ENCODE results near the gene ZEB2. TPM values are rescaled to one million over a fixed set of nuclear protein-coding genes. Genes with fewer than 3 reads are reported as not detected.

The ZEB2 gene
- total RNA-seq, 4 donors from 2014 or later, result 187 to 346 (median 266) TPM

DNA sequence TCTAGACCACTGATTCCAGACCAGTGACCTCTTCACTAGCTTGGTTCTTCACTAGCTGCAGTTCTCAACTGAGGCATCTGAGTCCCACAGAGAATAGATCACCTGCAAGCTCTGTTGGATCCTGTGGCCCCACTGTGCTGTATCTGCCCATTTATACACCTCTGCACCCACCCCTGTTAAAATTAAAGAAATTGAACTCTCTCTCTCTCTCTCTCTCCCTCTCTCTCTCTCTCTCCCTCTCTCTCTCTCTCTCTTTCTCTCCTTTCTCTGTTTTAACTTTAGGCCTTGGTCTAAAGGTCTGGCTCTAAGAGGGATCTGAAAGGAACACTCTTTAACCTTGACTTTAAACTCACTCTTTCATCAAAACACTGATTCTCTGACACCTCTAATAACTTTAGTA is 150.5 kb downstream of the ZEB2 start:
- TF ChIP-seq, protein P1, sequence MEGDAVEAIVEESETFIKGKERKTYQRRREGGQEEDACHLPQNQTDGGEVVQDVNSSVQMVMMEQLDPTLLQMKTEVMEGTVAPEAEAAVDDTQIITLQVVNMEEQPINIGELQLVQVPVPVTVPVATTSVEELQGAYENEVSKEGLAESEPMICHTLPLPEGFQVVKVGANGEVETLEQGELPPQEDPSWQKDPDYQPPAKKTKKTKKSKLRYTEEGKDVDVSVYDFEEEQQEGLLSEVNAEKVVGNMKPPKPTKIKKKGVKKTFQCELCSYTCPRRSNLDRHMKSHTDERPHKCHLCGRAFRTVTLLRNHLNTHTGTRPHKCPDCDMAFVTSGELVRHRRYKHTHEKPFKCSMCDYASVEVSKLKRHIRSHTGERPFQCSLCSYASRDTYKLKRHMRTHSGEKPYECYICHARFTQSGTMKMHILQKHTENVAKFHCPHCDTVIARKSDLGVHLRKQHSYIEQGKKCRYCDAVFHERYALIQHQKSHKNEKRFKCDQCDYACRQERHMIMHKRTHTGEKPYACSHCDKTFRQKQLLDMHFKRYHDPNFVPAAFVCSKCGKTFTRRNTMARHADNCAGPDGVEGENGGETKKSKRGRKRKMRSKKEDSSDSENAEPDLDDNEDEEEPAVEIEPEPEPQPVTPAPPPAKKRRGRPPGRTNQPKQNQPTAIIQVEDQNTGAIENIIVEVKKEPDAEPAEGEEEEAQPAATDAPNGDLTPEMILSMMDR (IDR thresholded peaks at IDR 0.05; ENCODE audit: low read depth), result no peak

GRCh38 chr2:144366825-144367429 is 153.0 kb downstream of the ZEB2 start:
- TF ChIP-seq, protein P1 (IDR thresholded peaks at IDR 0.05; ENCODE audit: low read depth), result no peak

GRCh38 chr2:144364944-144365738 is 154.8 kb downstream of the ZEB2 start:
- TF ChIP-seq, protein P1 (IDR thresholded peaks at IDR 0.05; ENCODE audit: low read depth), result no peak

GRCh38 chr2:144362401-144362800 is 157.5 kb downstream of the ZEB2 start:
- TF ChIP-seq, protein P1 (IDR thresholded peaks at IDR 0.05; ENCODE audit: low read depth), result no peak

DNA sequence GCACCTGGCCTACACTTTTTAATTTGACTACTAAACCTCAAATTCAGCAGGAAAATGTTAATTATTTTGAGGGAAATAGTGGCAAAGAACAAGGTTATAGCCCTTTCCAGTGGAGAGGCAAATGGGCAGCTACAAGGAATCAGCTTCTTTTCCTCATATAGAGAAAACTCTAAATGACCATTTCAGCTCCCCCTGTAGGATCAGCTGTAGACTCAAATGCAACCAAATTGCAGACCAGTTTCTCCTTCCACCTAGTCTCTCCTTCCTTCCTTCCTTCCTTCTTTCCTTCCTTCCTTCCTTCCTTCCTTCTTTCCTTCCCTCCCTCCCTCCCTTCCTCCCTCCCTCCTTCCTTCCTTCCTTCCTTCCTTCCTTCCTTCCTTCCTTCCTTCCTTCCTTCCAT is 158.2 kb downstream of the ZEB2 start:
- TF ChIP-seq, protein P1 (IDR thresholded peaks at IDR 0.05; ENCODE audit: low read depth), result no peak

DNA sequence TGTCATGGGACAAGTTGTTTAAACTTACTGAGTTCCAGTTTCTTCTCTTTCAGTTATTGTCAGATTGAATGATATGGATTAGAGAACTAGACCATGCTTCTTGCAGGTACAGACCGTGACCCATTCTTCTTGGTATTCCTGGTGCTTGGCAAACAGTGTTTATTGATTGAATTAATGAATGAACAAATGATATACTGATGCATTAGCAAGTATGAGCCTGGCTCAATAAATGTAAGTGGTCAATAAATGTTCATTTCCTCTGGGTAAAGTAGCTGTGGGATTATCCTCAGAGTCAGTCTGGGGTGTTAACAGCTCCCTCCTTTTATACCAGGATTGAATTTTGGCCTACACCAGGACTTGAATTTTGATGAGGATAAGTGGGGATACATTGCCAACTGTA is 160.2 kb downstream of the ZEB2 start:
- TF ChIP-seq, protein P1 (IDR thresholded peaks at IDR 0.05; ENCODE audit: low read depth), result no peak

DNA sequence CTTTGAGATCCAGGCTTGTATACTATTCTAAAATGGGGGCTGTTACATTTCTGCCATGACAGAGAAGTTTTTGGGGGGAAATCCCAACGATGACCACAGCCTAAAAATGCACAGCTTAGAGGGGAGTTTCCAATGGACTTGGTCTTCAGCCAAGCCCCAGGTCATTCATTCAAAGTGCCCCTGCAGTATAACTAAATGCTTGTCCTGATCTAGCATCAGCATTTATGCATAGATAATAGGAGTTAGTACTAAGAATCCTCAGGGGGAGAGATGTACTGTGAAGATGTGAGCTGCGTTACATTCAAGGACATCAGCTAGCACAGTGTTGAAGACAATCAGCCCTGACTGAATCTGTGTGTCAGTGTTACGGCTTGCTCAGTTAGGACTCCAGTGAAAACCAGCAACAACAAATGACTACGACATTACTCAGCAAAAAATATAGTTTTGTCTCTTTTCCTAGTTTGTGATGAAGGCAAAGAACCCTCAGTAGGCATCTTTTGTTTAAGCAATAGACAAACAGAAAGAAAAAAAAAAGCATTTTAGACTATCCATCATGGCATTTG is 160.9 kb downstream of the ZEB2 start:
- TF ChIP-seq, protein P1 (IDR thresholded peaks at IDR 0.05; ENCODE audit: low read depth), result no peak

Measured in subcutaneous adipose tissue (tissue), 4 donors.